ENCODE data around the gene DENND1B.

- TF ChIP-seq, protein P1, sequence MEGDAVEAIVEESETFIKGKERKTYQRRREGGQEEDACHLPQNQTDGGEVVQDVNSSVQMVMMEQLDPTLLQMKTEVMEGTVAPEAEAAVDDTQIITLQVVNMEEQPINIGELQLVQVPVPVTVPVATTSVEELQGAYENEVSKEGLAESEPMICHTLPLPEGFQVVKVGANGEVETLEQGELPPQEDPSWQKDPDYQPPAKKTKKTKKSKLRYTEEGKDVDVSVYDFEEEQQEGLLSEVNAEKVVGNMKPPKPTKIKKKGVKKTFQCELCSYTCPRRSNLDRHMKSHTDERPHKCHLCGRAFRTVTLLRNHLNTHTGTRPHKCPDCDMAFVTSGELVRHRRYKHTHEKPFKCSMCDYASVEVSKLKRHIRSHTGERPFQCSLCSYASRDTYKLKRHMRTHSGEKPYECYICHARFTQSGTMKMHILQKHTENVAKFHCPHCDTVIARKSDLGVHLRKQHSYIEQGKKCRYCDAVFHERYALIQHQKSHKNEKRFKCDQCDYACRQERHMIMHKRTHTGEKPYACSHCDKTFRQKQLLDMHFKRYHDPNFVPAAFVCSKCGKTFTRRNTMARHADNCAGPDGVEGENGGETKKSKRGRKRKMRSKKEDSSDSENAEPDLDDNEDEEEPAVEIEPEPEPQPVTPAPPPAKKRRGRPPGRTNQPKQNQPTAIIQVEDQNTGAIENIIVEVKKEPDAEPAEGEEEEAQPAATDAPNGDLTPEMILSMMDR (IDR thresholded peaks at IDR 0.05; ENCODE audit: poor library complexity) = no peak
- TF ChIP-seq EZH2phosphoT487 (IDR thresholded peaks at IDR 0.05; ENCODE audit: low read depth, severe bottlenecking, unreplicated experiment) = no peak
Observed at GRCh38 chr1:197632651-197633050, 142.6 kb downstream of the DENND1B start.
